Embryonic facial prominence (tissue), 1 donor: ENCODE data around the gene TRABD2B.

Experiments used
- DNase-seq: peaks from one replicate; pipeline ENCODE4 v3.0.0-alpha.2; 2016; ENCODE audit errors: extremely low spot score

Gene TRABD2B

DNA sequence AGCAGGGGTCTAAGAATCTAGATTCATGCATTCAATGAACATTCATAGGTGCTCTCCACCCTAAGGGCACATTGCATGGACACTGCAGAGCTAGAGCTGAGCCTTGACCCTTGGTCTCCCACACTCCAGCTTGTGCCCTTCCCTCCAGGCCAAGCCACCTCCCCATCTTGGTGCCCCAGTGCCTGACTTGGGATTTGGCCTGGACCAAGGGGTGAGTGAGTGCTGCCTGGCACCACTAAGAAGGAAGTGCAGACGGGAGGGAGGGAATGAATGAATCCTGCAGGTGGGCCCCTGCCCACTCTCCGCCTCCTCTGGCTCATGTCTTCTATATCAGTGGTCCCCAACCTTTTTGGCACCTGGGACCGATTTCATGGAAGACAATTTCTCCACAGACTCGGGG is 146.7 kb downstream of the TRABD2B start:
- DNase-seq: no peak

DNA sequence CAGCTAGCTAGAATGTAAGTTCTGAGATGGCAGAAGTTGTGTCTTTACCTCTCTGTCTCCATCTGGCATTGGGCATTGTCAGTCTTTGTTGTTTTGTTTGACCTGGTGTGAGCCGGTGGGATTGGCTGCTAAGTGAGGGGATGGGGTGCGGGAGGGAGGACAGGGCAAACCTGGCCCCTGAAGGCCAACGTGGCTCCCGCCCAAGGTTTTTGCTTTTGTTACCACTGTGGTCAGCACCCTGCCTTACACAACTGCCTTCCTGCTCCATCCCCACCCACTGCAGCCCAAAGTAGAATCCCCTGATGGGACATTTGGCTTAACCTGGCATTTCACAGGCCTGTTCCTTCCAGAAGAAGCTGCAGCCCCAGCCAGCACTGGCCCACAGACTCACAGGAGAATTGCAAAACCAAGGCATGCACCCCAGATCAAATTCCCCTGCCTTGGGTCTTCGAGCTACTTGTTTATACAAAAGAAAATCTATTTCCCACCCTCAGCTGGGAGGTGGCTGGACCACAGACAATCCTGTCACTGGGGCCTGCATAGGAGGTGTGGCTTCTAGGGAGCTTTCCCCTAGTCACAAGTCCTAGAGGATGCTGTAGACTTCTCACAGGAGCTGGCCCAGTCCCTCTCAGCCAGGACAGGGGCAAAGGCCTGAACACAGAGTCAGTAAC is 147.5 kb downstream of the TRABD2B start:
- DNase-seq: no peak

DNA sequence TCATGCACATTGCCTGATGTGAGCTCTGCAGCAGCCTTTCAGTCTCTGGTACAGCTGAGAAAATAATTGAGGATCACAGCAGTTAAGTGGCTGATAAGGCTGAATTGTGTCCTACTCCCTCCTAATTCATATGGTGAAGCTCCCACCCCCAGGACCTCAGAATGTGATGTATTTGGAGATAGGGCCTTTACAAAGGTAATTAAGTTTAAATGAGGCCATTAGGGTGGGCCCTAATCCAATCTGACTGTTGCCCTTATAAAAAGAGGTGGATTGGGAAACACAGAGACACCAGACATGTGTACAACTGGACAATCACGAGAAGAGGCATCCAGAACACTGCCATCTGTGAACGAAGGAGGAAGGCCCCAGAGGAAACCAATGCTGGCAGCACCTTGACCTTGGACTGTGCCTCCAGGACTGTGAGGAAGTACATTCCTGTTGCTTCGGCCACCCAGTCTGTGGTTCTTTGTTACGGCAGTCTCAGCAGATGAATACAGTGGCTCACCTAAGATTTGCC is 148.1 kb downstream of the TRABD2B start:
- DNase-seq: no peak

DNA sequence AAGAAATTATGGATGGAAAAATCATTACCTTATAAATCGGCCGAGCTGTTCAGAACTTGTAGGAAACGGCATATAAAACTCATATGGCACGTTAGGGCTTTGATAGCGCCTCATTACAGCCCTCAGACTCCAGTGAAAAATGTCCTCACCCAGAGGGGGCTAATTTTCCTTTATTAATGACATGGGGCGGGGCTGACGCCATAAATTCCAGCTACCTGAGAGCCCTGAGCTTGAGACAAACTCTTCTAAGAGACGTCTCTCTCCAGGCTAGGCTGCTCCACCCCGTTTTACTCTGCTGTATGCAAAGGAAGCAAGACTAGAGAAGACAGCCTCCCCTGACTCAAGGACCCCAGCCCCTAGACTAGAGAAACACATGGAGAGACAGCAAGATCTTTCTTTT is 149.4 kb downstream of the TRABD2B start:
- DNase-seq: no peak

DNA sequence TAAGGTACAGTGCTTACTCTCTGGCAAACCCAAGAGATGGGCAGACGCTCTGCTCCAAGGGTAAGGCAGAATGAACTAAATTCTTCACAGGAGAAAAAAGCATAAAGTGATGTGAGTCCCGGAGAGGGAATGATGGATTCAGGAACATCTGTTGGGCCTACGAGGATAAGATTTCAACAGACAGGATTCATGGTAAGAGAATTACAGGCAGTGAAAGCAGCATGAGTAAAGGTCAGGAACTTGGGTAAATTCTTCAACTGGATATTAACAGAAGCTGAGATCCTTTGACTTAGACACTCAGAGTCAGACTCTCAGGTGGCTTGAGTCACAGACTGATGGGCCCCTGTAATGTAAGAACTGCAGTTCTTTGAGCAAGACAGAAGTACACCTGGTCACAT is 152.6 kb downstream of the TRABD2B start:
- DNase-seq: no peak

DNA sequence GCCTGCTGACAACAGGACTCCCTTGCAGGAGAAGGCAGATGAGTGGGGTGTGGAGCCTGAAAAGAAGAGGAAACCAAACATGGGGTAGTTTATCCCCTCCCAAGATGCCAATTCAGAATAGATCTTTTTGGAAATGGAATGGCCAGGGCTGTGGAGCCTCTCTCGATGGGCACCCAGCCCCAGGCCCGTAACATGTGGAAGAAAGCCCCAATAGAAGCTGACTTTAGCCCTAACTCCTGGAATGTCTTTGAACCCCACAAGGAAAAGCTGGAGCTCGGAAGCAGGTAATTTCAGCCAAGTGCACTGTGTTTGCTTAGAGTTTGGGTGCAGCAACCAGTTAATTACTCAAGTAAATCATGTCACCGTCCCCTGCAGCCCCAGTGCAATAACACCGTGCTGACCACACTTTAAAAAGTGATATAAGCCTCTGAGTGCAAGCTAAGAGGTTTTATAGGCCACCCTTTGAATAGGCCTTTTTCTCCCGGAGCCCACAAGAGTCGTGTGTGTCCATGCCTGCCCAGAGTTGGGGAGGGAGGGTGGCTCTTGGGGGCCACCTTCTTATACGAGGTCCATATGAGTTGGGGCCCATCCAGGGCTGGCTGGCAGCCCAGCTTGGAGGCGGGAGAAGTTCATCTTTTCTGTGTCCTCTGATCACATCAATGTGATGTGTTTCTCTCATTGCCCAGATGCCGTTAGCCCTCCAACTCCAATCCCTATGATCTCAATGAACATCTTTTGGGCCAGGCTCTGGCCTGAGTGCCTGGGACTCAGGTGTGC is 153.2 kb downstream of the TRABD2B start:
- no peak for DNase-seq

DNA sequence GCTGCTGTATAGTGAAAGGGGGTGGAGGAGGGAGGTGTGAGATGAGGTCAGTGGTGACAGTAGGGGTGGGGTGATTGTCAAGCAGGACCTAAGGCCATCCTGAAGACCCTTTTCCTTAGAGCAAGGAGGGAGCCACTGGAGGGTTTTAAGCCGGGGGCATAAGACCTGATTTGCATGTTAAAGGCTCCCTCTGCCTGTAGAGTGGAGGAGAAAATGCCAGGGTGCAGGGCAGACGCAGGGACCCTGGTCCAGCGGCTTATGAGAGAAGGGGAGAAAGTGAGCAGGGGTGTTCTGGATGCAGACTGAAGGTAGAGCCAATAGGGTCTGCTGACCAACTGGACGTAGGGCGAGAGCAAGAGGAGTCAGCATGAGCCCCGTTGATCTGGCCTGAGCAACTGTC is 154.1 kb downstream of the TRABD2B start:
- DNase-seq: no peak

DNA sequence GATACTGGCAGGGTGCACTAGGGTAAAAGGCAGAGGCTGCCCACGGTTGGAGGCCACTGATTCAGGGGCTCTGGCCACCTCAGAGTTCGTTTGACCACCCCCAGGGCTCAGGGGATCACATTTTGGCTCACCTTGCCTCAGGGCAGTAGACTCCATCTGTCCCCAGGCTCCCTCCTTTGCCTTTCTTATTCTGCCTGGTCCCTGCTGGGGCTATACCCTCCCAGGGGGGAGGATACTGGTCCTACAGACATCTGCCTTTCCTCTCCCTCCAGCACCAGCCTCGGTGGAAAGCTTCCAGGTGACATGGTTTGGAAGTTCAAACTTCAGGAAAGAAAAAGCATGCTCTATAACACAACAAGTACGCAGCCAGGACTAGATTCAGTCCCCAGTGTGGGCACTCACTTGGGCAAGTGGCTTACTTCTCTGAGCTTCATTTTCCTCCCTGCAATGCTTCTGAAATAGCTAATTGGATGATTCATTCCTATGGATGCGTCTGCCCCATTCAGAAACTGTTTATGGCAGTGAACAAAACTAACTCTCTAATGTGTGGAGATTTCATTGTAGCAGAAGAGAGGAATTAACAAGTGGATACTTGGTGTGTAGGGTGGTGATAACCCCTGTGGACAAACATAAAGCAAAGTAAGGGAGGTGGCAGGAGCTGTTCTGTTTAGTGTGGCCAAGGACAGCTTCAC is 154.8 kb downstream of the TRABD2B start:
- DNase-seq: no peak

DNA sequence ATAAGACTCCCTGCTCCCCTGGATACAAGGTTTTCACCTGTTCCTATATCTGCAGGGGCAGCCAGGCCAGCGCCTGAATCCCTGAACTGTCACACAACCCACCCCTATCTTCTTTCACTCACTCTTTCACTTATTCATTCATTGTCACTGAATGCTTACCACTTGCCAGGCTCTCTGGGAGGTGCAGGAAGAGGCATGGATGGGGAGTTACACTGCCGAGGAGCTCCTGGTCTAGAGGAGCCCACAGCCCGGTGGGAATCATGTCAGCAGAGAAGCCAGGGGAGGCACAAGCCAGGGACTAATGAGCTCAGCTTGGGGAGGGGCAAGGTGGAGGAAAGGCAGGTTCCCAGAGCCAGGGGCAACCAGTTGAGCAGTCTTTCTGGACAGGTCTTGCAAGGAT is 155.8 kb downstream of the TRABD2B start:
- DNase-seq: no peak

DNA sequence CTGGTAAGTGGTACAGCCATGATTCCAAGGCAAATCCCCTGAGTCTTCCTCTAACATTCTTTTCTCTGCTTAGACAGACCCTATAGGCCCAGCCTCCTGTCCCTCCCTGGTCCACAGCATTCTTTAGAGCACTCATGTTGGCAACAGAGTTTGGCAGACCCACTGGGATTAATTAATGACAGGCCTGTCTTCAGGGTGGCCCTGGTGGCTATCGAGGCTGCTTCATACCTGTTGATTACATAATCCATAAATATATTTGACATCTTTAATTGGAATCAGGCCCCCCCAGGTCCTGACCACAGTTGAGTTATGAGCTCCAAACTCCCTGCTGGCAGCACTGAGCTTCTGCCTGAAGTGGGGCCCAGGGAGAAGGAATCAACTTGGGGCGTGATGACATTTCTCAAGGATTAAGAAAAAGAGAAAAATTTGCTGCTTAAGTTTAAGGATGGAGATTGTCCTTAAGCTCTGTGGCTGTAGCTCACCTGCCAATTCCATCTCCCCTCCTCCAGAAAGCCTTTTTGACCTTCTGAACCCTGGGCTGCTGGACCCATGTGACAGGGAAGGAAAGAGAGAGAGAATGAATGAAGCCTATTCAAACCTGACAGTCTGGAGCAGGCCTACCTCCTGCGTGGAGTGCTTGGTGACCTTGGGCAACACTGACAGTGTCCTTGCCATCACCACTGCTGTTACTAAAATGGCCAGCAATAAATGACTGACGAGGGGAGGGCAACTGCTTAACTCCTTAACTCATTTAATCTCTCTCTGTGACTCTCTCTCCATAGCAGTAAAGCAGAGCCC is 156.6 kb downstream of the TRABD2B start:
- no peak for DNase-seq

DNA sequence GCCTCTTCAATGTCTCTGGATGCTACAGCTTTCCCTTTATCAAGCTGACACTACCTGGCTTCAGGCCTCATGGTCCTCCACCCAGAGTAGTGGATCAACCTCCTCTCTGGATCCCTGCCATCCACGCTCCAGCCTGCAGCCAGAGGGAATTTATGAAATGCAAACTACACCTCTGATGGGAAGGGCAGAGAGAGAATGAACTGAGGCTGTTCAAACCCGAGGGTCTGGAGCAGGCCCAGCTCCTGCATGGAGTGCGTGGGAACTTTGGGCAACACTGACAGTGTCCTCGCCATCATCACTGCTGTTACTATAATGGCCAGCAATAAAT is 157.8 kb downstream of the TRABD2B start:
- no peak for DNase-seq

DNA sequence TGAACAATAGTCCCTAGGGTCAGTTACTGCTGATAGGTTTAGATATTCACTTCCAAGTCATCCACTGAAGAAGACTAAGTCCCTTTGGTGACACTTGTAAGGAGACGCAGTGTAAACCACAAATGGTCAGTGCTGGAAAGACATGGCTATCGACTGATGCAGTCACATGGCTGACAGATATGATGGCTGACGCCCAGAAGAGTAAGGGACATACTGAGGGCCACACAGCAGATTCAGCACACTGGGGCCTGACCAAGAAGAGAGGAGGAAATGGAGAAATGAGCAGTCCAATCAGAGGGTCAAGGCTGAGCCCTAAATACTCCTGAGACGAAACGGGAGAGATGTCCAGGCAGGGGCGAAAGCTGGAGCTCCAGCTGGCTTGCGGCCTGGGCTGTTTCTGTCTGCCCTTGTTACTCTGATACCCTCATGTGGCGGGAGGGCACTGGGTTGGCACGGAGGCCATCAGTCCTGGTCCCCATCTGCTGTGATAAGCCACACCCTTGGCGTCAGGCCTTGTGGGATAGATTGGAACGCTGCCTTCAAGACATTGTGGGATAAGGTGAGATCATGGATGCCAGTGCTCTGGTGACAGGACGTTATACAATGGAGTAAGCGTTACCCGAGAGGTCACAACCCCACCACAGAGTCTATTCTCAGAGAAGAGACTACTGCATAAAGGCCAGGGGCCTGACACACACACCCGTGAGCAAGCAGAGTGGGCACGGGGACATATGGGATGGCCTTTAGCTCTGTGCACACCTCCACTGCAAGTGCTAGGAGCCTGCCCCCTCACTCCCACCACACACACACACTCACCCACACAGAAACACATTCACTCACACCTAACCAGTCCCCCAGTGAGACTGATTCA is 158.4 kb downstream of the TRABD2B start:
- no peak for DNase-seq

DNA sequence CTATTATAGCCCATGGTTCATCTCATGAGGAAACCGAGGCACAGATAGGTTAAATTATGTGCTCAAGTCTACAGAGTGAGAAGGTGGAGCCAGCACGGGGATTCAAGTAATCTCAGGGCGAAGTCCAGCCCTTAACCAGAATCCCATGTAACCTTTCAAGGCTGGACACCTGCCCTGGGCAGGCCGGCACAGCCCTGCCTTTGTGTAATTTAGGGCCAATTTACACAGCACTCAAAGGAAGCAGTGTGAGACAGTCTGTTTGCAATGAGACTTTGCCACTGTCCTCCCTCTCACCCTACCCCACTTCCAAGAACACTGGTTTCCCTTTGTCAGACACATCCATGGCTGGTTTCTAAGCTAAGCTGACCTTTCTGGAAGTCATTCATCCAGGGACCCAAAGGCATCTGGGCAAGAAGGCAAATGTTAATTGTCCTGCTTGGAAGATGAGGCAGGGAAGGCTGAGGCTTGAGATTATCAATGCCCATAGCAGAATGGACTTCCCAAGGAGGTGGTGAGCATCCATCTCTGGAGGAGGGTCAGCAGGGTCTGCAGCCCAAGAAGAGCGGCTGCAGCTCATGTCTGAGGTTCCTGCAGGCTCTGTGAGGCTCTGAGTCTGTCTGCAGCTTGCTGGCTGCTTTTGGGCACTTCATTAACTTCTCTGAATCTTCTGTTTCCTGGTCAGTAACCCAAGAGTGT is 159.2 kb downstream of the TRABD2B start:
- DNase-seq: no peak

DNA sequence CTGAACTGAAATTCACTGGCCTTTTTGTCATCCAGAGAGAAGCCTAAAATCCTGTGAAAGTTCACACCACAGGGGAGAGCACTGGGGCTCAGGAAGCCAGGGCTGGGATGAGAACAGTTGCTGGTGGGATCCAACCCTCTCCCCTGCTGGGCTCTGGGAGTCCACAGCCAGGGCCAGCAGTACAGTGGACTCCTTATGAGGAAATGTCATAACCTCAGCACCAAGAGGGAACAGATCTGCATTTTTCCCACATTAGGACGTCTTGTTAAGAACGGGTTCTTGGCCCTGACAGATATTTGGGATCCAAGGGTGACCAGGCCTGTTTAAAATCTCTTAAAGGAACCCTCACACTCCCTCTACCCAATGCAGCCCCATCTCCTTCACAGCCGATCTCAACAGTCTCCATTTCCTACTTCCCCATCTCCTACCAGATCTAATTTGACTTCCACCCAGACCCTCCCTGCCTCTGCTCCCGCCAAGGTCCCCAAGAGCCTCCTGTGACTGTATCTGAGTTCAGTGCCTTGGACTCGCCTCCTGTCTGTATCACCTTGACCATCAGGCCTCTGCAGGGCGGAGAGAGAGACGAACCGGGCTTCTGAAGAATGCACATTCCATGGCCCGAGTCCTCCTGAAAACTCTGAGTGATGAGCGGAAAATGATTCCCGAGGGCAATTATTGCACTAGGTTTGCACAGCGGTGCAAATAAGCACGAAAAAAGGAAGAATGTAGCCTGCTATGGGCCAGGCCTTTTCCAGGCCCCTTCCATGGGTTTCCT is 159.9 kb downstream of the TRABD2B start:
- no peak for DNase-seq

DNA sequence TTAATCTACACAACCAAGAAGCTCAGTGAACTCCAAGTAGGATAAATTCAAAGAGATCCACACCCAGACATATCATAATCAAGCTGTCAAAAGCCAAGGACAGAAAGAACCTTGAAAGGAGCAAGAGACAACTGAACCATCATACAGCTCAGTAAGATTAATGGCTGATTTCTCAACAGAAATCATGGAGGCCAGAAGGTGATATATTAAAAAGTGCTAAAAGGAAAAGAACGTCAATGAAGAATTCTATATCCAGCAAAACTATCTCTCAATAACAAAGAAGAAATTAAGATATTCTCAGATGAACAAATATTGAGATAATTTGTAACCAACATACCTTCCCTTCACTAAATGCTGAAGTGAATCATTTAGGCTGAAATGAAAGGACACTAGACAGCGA is 161.8 kb downstream of the TRABD2B start:
- DNase-seq: no peak

DNA sequence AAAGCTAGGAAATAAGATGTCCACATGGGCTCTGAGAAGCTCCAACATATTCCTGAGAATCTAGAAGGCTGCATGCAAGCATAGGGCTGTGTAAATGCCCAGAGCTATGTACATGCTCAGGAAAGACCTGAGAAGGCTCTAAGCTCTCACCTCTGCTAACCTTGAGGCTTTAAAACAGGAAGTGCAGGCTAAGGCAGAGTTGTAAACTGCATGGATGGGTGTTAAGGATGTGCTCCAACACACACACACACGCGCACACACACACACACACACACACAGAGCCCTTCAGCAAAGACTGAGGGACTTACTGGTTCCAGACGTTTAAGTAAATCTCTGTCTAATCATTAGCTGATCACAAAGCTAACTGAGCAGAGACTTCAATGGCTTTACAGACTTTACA is 162.9 kb downstream of the TRABD2B start:
- no peak for DNase-seq

DNA sequence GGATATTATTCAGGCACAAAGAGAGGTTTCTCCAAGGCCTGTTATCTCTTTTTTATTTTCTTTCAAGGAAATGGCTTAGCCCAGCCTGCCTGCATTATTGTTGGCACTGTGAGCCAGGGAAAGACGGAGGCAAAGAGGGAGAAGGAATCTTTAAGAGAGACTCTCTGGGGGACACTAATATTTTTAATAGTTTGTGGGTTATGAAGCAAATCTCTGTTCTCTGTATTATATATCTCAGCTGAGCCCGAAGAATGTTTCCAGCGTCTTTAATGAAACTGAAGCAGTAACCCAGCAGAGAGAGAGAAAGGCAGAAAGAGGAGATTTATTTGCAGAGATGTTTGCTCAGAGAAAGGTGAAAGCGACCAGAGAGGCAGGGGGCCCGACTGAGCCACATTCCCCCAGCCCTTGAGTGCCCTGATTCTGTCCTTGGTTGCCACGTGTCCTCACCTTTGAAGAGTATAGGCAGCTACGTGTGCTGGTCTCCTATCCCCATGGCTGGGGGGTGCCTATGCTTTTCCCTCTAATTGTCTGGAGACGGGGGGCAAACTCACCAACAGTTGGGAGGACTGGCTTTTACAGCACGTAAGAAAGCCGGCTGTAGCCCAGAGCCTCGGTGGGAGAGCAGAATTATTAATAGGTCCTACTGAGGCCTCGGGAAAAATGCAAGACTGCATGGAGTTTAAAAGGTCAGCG is 166.4 kb downstream of the TRABD2B start:
- no peak for DNase-seq

DNA sequence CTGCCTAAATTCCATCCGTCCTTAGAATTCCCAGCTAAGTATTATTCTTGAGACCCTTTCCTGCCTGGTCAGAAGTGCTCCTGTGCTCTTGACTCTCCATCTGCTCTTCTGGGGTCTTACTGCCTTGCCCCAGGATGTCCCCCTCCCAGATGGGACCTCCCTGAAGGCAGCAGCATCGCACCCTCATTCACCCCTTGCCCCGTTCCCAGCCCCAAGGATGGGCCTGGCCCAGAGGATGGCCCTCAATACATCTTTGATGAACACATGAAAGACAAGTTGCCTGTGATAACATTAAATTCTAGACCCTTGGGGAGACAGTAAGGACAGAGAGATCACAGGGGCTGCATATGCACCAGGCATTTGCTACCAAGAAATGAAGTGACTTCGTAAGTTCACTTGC is 167.2 kb downstream of the TRABD2B start:
- no peak for DNase-seq

DNA sequence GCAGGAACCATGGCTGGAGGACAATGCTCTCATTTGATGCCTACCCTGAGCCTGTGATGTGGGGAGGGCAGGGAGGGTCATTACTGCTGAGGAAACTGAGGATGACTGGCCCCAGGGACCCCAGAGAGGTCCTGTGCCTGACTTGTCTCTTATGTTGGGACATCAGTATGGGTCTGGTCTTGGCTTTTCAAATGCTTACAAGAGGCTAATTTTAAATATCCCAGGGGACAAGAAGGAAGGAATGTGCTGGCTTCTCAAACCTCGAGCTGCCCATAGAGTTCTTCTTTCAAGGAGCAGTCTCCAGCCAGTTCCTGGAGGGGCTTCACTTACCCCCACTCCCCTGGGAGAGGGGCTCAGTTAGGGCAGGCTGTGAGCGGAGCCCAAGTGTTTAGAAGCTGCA is 168.2 kb downstream of the TRABD2B start:
- DNase-seq: no peak
